H9 (cell line): ENCODE data around the gene UBAC2. TPM values are rescaled to one million over a fixed set of nuclear protein-coding genes. Genes with fewer than 3 reads are reported as not detected.

Experiments used
- DNase-seq: peaks from one replicate; pipeline ENCODE4 v3.0.0-alpha.2; 2017
- H2AFZ ChIP-seq: one replicate; pipeline ENCODE4 v1.6.1; 2013; ENCODE audit warnings: mild to moderate bottlenecking, low read length, control low read depth, moderate library complexity
- H2AK5ac ChIP-seq: 2 replicates; pipeline ENCODE4 v1.6.1; 2013; ENCODE audit warnings: low read length, control low read depth, mixed read lengths; ENCODE audit not compliant: insufficient read length
- H2BK120ac ChIP-seq: one replicate; pipeline ENCODE4 v1.6.1; 2013; ENCODE audit warnings: low read depth, mild to moderate bottlenecking, low read length, control low read depth, inconsistent platforms; ENCODE audit not compliant: poor library complexity, severe bottlenecking
- H2BK12ac ChIP-seq: 2 replicates; pipeline ENCODE4 v1.6.1; 2013; ENCODE audit warnings: low read length, control low read depth, mixed read lengths, low read depth; ENCODE audit not compliant: insufficient read length
- H2BK15ac ChIP-seq: 2 replicates; pipeline ENCODE4 v1.6.1; 2013; ENCODE audit warnings: low read depth, low read length, control low read depth
- H2BK20ac ChIP-seq: one replicate; pipeline ENCODE4 v1.6.1; 2013; ENCODE audit warnings: low read depth, mild to moderate bottlenecking, low read length, control low read depth, inconsistent platforms; ENCODE audit not compliant: poor library complexity, severe bottlenecking
- H2BK5ac ChIP-seq: 2 replicates; pipeline ENCODE4 v1.6.1; 2013; ENCODE audit warnings: low read length, control low read depth, mixed read lengths; ENCODE audit not compliant: insufficient read length
- H3K14ac ChIP-seq: 2 replicates; pipeline ENCODE4 v1.6.1; 2013; ENCODE audit warnings: low read length, control low read depth; ENCODE audit not compliant: insufficient read depth
- H3K18ac ChIP-seq: 2 replicates; pipeline ENCODE4 v1.6.1; 2013; ENCODE audit warnings: low read depth, mild to moderate bottlenecking, mixed read lengths, low read length, control low read depth; ENCODE audit not compliant: insufficient read length
- H3K23ac ChIP-seq: 2 replicates; pipeline ENCODE4 v1.6.1; 2013; ENCODE audit warnings: low read length, control low read depth, mixed read lengths, low read depth; ENCODE audit not compliant: insufficient read length
- H3K23me2 ChIP-seq: 2 replicates; pipeline ENCODE4 v1.6.1; 2013; ENCODE audit warnings: low read depth, mild to moderate bottlenecking, mixed read lengths, low read length, control low read depth; ENCODE audit not compliant: insufficient read length, poor library complexity, severe bottlenecking
- H3K27ac ChIP-seq: 2 replicates; pipeline ENCODE4 v1.5.1; 2013; ENCODE audit warnings: low read length, control low read depth, mixed read lengths, low read depth; ENCODE audit not compliant: insufficient read length
- H3K27me3 ChIP-seq: 2 replicates; pipeline ENCODE4 v1.6.1; 2013; ENCODE audit warnings: low read length, control low read depth, inconsistent platforms; ENCODE audit not compliant: insufficient read depth
- H3K4ac ChIP-seq: 2 replicates; pipeline ENCODE4 v1.6.1; 2013; ENCODE audit warnings: low read depth, mild to moderate bottlenecking, control low read depth, inconsistent platforms, low read length, moderate library complexity
- H3K4me1 ChIP-seq: 2 replicates; pipeline ENCODE4 v1.6.1; 2013; ENCODE audit warnings: low read length, control low read depth, inconsistent platforms; ENCODE audit not compliant: insufficient read depth
- H3K4me2 ChIP-seq: 2 replicates; pipeline ENCODE4 v1.6.1; 2013; ENCODE audit warnings: low read length, control low read depth, mixed read lengths; ENCODE audit not compliant: insufficient read length, insufficient read depth
- H3K56ac ChIP-seq: 2 replicates; pipeline ENCODE4 v1.6.1; 2013; ENCODE audit warnings: low read depth, mild to moderate bottlenecking, mixed read lengths, low read length, control low read depth; ENCODE audit not compliant: insufficient read length
- H3K79me1 ChIP-seq: 2 replicates; pipeline ENCODE4 v1.6.1; 2013; ENCODE audit warnings: low read depth, mild to moderate bottlenecking, moderate library complexity, low read length, control low read depth, inconsistent platforms; ENCODE audit not compliant: insufficient read depth, poor library complexity, severe bottlenecking
- H3K79me2 ChIP-seq: 2 replicates; pipeline ENCODE4 v1.6.1; 2013; ENCODE audit warnings: low read length, control low read depth, inconsistent platforms; ENCODE audit not compliant: insufficient read depth
- H3K9ac ChIP-seq: 2 replicates; pipeline ENCODE4 v1.6.1; 2013; ENCODE audit warnings: low read length, control low read depth, mixed read lengths; ENCODE audit not compliant: insufficient read length; ENCODE audit errors: extremely low read depth
- H3K9me3 ChIP-seq: one replicate; pipeline ENCODE4 v1.6.1; 2013; ENCODE audit warnings: low read depth, low read length, inconsistent platforms; ENCODE audit not compliant: control insufficient read depth
- H3T11ph ChIP-seq: one replicate; pipeline ENCODE4 v1.6.1; 2013; ENCODE audit warnings: mild to moderate bottlenecking, low read length, control low read depth, inconsistent platforms
- H4K20me1 ChIP-seq: one replicate; pipeline ENCODE4 v1.6.1; 2013; ENCODE audit not compliant: control insufficient read depth, insufficient read length, insufficient read depth
- H4K5ac ChIP-seq: 2 replicates; pipeline ENCODE4 v1.6.1; 2013; ENCODE audit warnings: low read depth, mild to moderate bottlenecking, mixed read lengths, low read length, control low read depth; ENCODE audit not compliant: insufficient read length
- H4K8ac ChIP-seq: replicated peaks from 2 replicates; pipeline ENCODE4 v1.6.1; 2013; ENCODE audit warnings: low read length, control low read depth, mixed read lengths, low read depth; ENCODE audit not compliant: insufficient read length
- H4K91ac ChIP-seq: 2 replicates; pipeline ENCODE4 v1.6.1; 2013; ENCODE audit warnings: low read depth, mild to moderate bottlenecking, moderate library complexity, mixed read lengths, low read length, control low read depth; ENCODE audit not compliant: insufficient read length
- H3K27ac Mint-ChIP-seq, 3 experiments: 2 replicates in 2 of 3; 3 replicates in 1 of 3; pipeline ENCODE4 v1.8.0; 2020 to 2021; ENCODE audit warnings: mixed read lengths in 3 of 3, mild to moderate bottlenecking in 1 of 3, moderate library complexity in 1 of 3
- H3K27me3 Mint-ChIP-seq: 2 replicates; pipeline ENCODE4 v1.8.0; 2021; ENCODE audit warnings: low read depth, mild to moderate bottlenecking, moderate library complexity, mixed read lengths
- H3K36me3 Mint-ChIP-seq, 3 experiments: 2 replicates in 2 of 3; 3 replicates in 1 of 3; pipeline ENCODE4 v1.8.0; 2020 to 2021; ENCODE audit warnings: low read depth in 3 of 3, mixed read lengths in 3 of 3; ENCODE audit not compliant: insufficient read depth in 1 of 3
- H3K4me1 Mint-ChIP-seq, 2 experiments: 2 replicates each; pipeline ENCODE4 v1.8.0; 2020; ENCODE audit warnings: mixed read lengths in 2 of 2
- H3K4me3 Mint-ChIP-seq, 2 experiments: 2 replicates in 1 of 2; 3 replicates in 1 of 2; pipeline ENCODE4 v1.8.0; 2020 to 2021; ENCODE audit warnings: mild to moderate bottlenecking in 2 of 2, mixed read lengths in 2 of 2, moderate library complexity in 1 of 2
- H3K9me3 Mint-ChIP-seq, 2 experiments: 2 replicates in 1 of 2; 3 replicates in 1 of 2; pipeline ENCODE4 v1.8.0; 2020; ENCODE audit warnings: mild to moderate bottlenecking in 2 of 2, mixed read lengths in 2 of 2, moderate library complexity in 1 of 2
- CTCF ChIP-seq: fragments of 200-600 bp; sonication (generic); conservative IDR thresholded peaks from 3 replicates; pipeline ENCODE4 v1.8.0; 2021; ENCODE audit warnings: antibody characterized with exemption, mild to moderate bottlenecking
- total RNA-seq: library from RNA; stranded (reverse); gene quantifications from 2 replicates; pipeline ENCODE4 v1.2.1, GENCODE V29; 2021

UBAC2 gene
- total RNA-seq, 1 experiment from 2014 or later = 52.3 TPM

GRCh38 chr13:99326012-99326411 is 125.4 kb downstream of the UBAC2 start:
- Mint-ChIP-seq H3K27me3 (no peaks in the 10 kb centered on the region), H3K4me3 (no peak overlapping the region), H3K4me1 (no peaks in the 10 kb centered on the region), H3K36me3 (peaks cover 0 to 20% (median 11%) of the 10 kb centered on the region in 3 experiments; a peak in 4 of 7 replicates), H3K9me3 (no peaks in the 10 kb centered on the region), H3K27ac (no peak overlapping the region)
- Histone ChIP-seq H3K27me3 (no peaks in the 10 kb centered on the region), H3K23ac (no peak overlapping the region), H4K5ac (no peak overlapping the region), H3K4me2 (no peak overlapping the region), H2AK5ac (no peak overlapping the region), H4K8ac (no peak overlapping the region), H3K9ac (no peak overlapping the region), H2BK120ac (no peak overlapping the region), H3K79me2 (no peaks in the 10 kb centered on the region), H2BK5ac (no peak overlapping the region), H3K56ac (no peak overlapping the region), H4K20me1 (no peaks in the 10 kb centered on the region), H2BK15ac (no peak overlapping the region), H2BK20ac (no peak overlapping the region), H3K4ac (no peak overlapping the region), H3K23me2 (no peaks in the 10 kb centered on the region), H2BK12ac (no peak overlapping the region), H3K9me3 (no peaks in the 10 kb centered on the region), H3K4me1 (no peaks in the 10 kb centered on the region), H4K91ac (no peak overlapping the region), H3K18ac (no peak overlapping the region), H3K27ac (no peak overlapping the region), H3T11ph (no peak overlapping the region), H3K79me1 (no peaks in the 10 kb centered on the region), H2AFZ (no peak overlapping the region), H3K14ac (no peak overlapping the region)
- no peak for TF ChIP-seq CTCF
- no peak for DNase-seq
